AML-193 (cell line): ENCODE measurements around the gene PPP4R4.
"Not testable (repeated sequence)": the region's sequence is repeated elsewhere in the genome, so short reads cannot be mapped to it uniquely, and the experiment has no call there.

ENCODE experiments used
- DNase-seq, 2 experiments: peaks; one replicate each; lab custom pipeline; 2025; lab: John Stamatoyannopoulos, UW

PPP4R4 gene

GRCh38 chr14:94145902-94146527 lies 28.1 kb upstream of the PPP4R4 start:
- DNase-seq, result no peak

GRCh38 chr14:94152676-94153075 lies 21.4 kb upstream of the PPP4R4 start:
- no peak for DNase-seq

GRCh38 chr14:94153750-94154342 lies 20.3 kb upstream of the PPP4R4 start:
- peak; percentile 53 to 66 for DNase-seq

GRCh38 chr14:94156143-94156542 lies 18.0 kb upstream of the PPP4R4 start:
- DNase-seq, result not testable (repeated sequence)

- no peak for DNase-seq
Observed at GRCh38 chr14:94157197-94157596, 16.9 kb upstream of the PPP4R4 start.

- no peak for DNase-seq
Observed at GRCh38 chr14:94158239-94158883, 15.8 kb upstream of the PPP4R4 start.

DNA sequence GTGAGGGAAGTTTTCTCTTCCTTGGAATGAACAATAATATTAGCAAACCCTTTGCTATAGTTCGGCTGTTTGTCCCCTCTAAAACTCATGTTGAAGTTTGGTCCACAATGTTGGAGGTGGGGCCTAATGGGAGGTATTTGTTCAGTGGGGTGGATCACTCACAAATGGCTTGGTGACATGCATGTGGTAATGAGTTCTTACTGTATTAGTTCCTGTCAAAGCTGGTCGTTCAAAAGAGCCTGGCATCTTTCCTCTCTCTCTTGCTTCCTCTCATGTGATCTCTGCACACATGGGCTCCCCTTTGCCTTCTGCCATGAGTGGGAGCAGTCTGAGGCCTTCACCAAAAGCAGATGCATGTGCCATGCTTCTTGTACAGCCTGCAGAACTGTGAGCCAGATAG lies 13.1 kb upstream of the PPP4R4 start:
- DNase-seq, result no peak

DNA sequence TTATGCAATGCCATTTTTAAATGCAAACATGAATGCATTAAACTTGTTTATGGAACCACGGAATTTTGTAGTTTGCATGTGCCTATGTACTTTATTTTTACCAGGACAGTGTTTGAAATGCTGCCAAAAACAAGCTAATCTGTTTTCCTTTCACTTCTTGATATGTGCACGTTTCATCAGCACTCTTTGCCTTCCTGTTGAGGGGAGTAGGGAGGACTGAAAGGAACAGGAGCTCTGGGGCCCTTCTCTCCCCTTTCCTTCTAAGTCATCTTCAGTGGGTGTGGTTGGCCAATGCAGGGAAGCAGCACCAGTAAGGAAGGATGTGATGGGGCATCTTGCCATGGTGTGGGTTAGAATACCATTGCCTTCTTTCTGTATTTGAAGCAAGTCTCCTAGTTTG lies 12.1 kb upstream of the PPP4R4 start:
- DNase-seq, result no peak

DNA sequence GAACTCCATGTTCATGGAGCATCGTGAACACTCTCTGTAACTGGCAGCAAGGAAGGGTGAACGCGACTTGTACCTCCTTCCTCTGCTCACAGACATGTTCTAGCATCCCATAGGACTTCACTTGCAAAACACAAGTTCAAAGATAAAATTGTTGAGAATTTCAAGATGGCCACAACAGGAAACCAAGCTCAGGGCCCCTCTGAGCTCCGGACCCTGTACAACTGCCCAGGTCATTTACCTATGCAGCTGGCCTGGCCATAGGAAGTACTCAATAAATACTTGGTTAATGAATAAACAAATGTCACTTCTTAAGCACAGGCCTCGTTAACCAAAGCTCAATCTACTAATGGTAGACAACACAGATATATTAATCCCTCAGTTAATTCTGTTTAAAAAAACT lies 11.7 kb upstream of the PPP4R4 start:
- no peak for DNase-seq

DNA sequence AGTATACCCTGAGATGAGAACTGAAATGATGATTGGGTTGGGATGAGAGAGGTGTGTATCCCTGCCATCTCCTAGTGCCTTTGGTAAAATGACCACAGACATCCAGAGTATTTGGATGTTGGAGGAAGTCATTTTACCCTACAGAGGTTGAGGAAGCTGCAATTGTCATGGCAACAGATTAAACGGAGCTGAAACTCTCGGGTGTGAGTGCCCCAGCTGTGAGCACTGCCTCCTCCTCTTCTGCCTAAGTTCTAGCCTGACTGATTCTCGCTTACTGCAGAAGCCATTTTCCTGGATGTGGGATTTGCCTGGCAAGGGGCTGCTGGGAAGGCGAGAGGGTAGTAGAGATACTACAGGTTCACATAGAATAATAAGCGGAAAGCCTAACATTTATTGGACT lies 10.3 kb upstream of the PPP4R4 start:
- DNase-seq, result no peak

- no peak for DNase-seq
Observed at GRCh38 chr14:94164685-94165431, 9.3 kb upstream of the PPP4R4 start.

DNA sequence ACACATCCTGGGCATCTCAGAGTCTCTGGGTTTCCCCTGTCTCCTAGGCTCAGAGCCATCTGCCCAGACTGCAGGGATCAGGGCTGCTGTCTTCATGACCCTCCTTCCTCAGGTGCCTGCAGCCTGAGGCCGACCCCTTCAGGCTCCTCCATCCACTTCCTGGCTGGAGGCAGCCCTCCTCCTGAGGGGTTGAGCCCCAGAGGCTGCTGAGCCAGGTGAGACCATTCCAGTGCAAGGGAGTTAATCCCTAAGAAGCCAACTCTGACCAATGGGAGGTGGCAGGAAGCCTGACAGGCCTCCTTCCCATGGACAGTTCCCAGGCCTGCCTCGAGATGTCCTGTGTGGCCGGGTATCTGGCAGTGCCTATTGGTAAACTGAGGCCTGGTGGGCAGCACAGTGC lies 8.4 kb upstream of the PPP4R4 start:
- DNase-seq, result no peak

- DNase-seq, result peak; percentile 12 to 33
Observed at GRCh38 chr14:94170136-94170535, 4.0 kb upstream of the PPP4R4 start.

DNA sequence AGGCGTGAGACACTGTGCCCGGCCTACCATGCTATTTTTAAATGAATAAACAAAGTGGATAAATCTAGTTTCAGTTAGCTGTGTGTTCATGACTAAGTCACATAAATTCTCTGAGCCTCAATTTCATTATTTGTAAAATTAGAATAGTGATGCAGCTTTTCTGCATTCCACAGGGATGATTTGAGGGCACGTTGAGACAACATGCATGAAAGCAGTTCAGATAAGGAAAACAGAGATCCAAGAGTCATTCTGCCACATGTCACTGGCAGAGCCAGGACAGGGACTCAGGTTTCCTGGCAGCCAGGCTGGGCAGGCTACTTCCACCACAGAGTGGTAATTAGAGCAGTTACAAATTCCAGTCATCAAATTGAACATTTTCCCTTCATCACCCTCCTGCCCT lies 2.9 kb upstream of the PPP4R4 start:
- DNase-seq, result no peak

- no peak for DNase-seq
Observed at GRCh38 chr14:94172545-94172944, 1.6 kb upstream of the PPP4R4 start.

GRCh38 chr14:94173471-94173884 lies 644 bp upstream of the PPP4R4 start:
- DNase-seq, result no peak

DNA sequence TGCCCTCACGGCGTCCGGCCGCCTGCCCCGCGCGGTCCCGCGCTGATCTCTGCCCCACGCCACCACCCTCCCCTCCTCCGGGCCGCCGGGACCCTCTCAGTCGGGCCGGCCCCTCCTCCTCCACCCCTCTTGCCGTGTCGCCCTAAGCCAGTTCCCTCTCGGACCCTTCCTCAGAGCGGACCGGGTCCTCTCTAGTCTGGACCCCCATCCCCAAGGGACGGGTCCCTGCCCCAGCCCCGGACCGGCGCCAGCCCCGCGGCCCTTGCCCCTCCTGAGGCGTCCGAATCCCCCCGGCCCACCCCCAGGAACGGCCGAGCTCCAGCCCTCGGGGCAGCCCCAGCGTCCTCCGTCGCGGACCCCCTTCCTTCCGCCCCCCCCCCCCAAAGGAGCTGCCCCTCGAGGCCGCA lies 485 bp downstream of the PPP4R4 start:
- DNase-seq, result no peak

GRCh38 chr14:94175011-94175745 lies 1.1 kb downstream of the PPP4R4 start:
- DNase-seq, result no peak

DNA sequence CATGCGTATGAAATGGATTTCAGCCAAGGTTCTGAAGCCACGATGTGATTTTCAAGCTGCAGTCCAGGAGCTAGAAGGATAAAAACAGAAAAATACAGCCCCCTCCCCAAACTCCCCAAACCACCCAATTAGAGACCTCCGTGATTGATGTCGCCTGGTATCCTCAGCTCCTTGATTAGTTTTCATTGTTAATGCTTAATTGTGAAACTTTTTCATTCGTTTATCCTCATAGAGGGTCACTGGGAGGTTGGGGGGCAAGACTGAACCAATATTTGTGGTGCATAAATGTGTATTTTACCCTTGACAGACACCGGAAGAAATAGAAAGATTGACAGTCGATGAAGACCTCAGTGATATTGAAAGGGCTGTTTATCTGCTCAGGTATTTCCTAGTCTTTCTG lies 1.6 kb downstream of the PPP4R4 start:
- no peak for DNase-seq

DNA sequence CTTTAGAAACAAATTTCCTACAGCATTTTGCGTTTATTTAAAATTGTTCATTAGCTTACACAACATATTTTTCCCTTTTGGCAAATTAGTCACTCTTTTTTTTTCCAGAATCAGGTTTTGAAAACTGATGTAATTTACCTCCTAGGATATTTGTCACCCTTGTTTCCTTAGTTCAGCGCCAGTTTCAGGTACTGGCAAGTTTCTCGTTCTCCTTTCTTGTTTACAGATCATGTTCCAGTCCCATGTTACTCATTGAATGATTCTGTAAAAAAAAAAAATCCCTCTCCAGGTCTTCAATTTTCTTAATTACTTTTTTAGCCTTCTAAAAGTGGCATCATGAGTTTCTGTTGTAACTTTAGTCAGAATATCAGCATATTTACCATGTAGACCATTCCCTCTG lies 2.7 kb downstream of the PPP4R4 start:
- no peak for DNase-seq

- DNase-seq, result no peak
Observed at GRCh38 chr14:94177806-94178205, 3.7 kb downstream of the PPP4R4 start.

DNA sequence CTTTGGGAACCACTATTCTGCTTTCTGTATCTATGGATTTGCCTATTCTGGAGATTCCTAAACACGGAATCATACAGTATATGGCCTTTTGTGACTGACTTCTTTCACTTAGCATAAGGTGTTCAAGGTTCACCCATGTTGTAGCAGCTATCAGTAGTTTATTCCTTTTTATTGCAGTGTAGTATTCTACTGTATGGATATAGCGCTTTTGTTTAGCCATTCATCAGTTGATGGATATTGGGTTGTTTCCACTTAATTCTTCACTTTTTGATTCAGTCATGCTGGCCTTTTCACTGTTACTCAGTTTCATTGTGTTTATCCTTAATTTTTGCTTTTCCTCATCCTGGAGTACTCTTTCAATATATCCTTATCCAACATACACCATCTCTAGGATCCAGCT lies 5.1 kb downstream of the PPP4R4 start:
- DNase-seq, result no peak
